ENCODE results near the gene ZIC1. TPM values are rescaled to one million over a fixed set of nuclear protein-coding genes. Genes with fewer than 3 reads are reported as not detected.

Gene ZIC1
- total RNA-seq, 2 donors from 2014 or later, result 0.19 TPM; not detected in 1

DNA sequence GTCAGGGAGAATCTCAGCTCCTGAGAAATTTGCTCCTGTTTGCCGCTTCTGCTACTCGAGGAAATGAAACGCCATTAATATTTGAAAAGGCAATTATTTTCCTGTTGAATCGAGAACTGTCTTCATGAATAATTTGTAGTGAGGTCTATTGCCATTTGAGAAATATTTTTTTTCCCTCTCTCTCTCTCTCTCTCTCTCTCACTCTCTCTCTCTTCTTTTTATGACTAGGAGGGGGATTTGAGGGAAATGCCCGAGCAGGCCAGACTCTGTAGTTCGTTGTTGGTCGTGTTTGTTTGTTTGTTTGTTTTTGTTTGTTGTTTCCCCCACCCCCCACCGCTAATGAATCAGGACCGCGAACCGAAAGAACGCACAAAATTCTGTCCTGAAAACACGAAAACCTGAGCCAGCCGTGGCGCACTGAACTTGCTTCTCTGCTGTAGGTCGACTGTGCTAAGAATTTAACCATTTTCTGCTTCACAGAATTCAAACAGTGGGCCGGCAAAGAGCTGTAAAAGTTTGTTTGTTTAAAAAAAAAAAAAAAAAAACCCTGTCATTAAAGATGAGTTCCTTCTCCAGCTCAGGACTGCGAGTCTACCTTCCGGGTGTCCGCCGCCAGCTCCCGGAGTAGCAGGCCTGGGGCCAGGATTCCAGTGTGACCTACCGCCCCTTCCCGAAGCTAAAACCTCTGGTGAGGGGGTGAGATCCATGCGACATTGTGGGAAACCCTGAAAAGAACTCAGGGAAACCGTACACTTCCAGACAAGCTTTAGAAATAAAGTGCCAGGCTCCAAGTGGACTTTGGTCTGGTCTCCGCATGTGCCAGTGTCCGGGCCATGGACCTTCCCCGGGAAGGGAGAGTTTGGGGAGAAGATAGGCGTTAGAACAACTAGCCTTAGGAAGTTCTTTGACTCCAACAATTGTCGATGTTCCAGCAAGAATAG, 15.0 kb upstream of the ZIC1 start:
- no peak overlapping the region for H3K4me3 ChIP-seq
- intact Hi-C loops (cut with DNase I), result no loop called here
- H3K4me1 ChIP-seq, result no peaks in the 10 kb centered on the region
- TF ChIP-seq, protein P1, sequence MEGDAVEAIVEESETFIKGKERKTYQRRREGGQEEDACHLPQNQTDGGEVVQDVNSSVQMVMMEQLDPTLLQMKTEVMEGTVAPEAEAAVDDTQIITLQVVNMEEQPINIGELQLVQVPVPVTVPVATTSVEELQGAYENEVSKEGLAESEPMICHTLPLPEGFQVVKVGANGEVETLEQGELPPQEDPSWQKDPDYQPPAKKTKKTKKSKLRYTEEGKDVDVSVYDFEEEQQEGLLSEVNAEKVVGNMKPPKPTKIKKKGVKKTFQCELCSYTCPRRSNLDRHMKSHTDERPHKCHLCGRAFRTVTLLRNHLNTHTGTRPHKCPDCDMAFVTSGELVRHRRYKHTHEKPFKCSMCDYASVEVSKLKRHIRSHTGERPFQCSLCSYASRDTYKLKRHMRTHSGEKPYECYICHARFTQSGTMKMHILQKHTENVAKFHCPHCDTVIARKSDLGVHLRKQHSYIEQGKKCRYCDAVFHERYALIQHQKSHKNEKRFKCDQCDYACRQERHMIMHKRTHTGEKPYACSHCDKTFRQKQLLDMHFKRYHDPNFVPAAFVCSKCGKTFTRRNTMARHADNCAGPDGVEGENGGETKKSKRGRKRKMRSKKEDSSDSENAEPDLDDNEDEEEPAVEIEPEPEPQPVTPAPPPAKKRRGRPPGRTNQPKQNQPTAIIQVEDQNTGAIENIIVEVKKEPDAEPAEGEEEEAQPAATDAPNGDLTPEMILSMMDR (IDR thresholded peaks at IDR 0.05), result no peak
- peaks cover 84% of the 10 kb centered on the region for H3K27me3 ChIP-seq
- DNase-seq, result no peak
- no peaks in the 10 kb centered on the region for H3K9me3 ChIP-seq
- H3K27ac ChIP-seq, result no peak overlapping the region
- H3K9ac ChIP-seq (ENCODE audit: low read depth in 2 of 2, low read length in 2 of 2), result no peak overlapping the region
- H3K36me3 ChIP-seq, result no peaks in the 10 kb centered on the region

DNA sequence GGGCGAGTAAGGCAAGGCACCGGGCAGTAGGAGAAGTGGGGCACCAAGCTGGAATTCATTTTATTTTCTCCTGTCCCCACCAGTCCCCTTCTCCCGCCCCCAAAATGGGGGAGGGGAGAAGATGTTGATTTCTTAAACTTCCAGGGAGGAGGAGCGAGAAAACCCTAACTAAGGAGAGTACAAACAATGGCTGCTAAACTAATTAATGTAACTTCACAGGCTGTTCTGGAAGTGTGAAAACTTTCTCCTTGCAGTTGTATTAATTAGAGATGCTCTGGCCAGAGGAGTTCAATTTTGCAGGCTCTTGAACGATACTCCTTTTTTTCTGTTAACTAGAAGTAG, 14.3 kb upstream of the ZIC1 start:
- no peaks in the 10 kb centered on the region for H3K9me3 ChIP-seq
- H3K4me1 ChIP-seq, result no peaks in the 10 kb centered on the region
- no peak overlapping the region for H3K27ac ChIP-seq

DNA sequence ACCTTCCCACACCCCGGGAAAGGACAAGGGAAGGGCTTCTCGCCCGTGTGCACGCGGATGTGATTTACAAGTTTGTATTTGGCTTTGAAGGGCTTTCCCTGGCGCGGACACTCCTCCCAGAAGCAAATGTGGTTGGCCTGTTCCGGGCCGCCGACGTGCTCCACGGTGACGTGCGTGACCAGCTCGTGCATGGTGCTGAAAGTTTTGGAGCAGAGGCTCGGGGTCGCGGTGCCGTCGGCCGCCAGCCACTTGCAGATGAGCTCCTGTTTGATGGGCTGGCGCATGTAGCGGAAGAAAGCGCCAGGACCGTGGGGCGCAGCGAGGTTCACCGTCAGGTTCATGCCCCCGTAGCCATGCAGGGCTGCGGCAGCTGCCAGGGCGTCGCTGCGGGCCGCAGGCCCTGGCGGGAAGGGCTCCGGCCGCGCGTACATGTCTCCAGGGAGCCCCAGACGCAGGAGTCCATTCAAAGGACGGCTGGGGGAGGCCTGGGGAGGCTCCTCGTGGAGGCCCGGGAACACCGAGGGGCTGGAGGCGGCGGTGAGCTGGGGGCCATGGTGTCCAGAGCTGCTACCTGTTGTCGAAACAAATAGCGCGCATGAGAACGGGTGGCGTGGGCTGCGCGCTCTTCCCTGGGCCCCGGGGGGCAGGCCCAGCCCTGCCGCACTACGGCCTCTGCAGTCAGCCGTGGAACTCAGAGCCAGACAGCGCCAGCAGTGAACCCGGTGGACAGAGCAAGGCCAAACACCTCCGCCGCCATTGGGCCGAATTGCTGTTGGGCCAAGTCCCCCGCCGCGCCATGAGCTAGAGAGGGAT, 13.1 kb upstream of the ZIC1 start:
- H3K4me1 ChIP-seq, result no peaks in the 10 kb centered on the region
- TF ChIP-seq, protein P1 (IDR thresholded peaks at IDR 0.05), result no peak
- DNase-seq, result no peak

More for the DNA sequence above, 14.3 kb upstream of the ZIC1 start:
- H3K36me3 ChIP-seq, result no peaks in the 10 kb centered on the region
- TF ChIP-seq, protein P1 (IDR thresholded peaks at IDR 0.05), result no peak
- no peak overlapping the region for H3K9ac ChIP-seq (ENCODE audit: low read depth in 2 of 2, low read length in 2 of 2)
- H3K4me3 ChIP-seq, result no peak overlapping the region
- no peak for DNase-seq
- H3K27me3 ChIP-seq, result peaks cover 78% of the 10 kb centered on the region
- intact Hi-C loops (cut with DNase I), result no loop called here

DNA sequence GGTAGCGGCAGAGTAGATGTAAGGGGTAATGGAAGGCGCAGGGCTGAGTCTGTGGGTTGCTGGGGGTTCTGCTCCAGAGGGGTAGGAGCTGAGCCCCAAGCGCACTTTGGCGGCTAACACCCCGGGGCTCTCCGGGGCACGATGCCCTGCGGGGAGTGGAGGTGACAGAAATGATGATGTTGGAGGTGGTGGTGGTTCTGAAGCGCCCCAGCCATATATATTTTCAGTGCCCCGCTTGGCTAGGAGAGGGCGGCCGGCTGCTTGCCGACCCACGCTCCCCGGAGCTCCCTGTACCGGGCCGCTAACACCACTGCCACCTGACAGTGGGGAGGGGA, 12.5 kb upstream of the ZIC1 start:
- intact Hi-C loops (cut with DNase I), result no loop called here
- Histone ChIP-seq H3K9me3 (no peaks in the 10 kb centered on the region), H3K4me3 (no peak overlapping the region), H3K9ac (ENCODE audit: low read depth in 2 of 2, low read length in 2 of 2) (no peak overlapping the region), H3K36me3 (no peaks in the 10 kb centered on the region), H3K27ac (no peak overlapping the region), H3K4me1 (no peaks in the 10 kb centered on the region), H3K27me3 (peaks cover 71% of the 10 kb centered on the region)
- TF ChIP-seq, protein P1 (IDR thresholded peaks at IDR 0.05), result no peak
- no peak for DNase-seq

More for the DNA sequence above, 13.1 kb upstream of the ZIC1 start:
- Histone ChIP-seq H3K9ac (ENCODE audit: low read depth in 2 of 2, low read length in 2 of 2) (no peak overlapping the region), H3K9me3 (no peaks in the 10 kb centered on the region), H3K4me3 (no peak overlapping the region), H3K27ac (no peak overlapping the region), H3K36me3 (no peaks in the 10 kb centered on the region), H3K27me3 (peaks cover 73% of the 10 kb centered on the region)
- intact Hi-C loops (cut with DNase I), result no loop called here

DNA sequence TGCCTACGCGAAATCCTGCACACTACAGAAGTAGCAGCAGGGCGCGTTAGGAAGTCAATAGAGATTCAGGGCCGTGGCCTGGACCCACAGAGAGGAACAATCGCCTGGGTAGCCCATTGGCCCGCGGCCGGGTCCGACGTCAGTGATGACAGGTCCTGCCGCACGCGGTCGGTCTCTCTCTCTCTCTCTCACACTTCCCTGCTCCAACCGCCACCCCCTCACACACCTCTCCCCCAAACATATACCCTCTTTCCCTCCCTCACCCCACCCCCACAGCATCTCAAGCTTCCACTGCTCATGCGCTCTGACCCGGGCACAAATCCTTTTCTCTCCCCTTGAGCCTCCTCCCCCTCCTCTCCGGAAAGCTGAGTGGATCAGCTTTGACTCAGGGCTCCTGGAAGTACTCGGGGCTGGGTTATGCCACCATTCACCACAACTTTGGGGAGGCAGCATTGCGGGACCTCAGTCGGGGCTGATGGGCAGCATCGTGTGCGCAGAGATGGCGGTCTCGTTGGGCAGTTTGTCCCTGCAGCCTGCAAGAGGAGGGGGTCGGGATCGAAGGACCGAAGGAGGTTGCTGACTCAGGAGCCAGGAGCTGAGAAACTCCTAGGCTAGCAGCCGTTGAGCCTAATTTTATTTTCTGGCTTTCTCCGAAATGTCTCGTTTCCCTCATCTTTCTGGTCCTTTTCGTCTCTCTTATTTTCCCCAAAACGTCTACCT, 11.8 kb upstream of the ZIC1 start:
- Histone ChIP-seq H3K27ac (no peak overlapping the region), H3K4me1 (no peaks in the 10 kb centered on the region), H3K27me3 (peaks cover 66% of the 10 kb centered on the region), H3K36me3 (no peaks in the 10 kb centered on the region), H3K9ac (ENCODE audit: low read depth in 2 of 2, low read length in 2 of 2) (no peak overlapping the region), H3K4me3 (no peak overlapping the region), H3K9me3 (no peaks in the 10 kb centered on the region)
- DNase-seq, result no peak
- intact Hi-C loops (cut with DNase I), result no loop called here
- TF ChIP-seq, protein P1 (IDR thresholded peaks at IDR 0.05), result no peak

Measured in colonic mucosa (tissue), 4 donors.